ENCODE measurements around the gene DTX3. TPM values are rescaled to one million over a fixed set of nuclear protein-coding genes. Genes with fewer than 3 reads are reported as not detected.

Gene DTX3
- total and polyA plus RNA-seq, 2 experiments from 2014 or later: 22.8 to 46.6 TPM

- H3K9me2 ChIP-seq (ENCODE audit: insufficient read depth): no peaks in the 10 kb centered on the region
- H3K79me2 ChIP-seq (replicated peaks; ENCODE audit: insufficient read depth): peaks cover under 1% of the 10 kb centered on the region; the same call in 1 of the 2 replicates
- H4K20me1 ChIP-seq (replicated peaks; ENCODE audit: insufficient read depth): no peaks in the 10 kb centered on the region; the same call in 1 of the 2 replicates
- peak within 1 kb of the TSS; percentile 97 for H3K4me2 ChIP-seq
- peak within 1 kb of the TSS; percentile 86 for H3K4me3 ChIP-seq
- peak within 1 kb of the TSS; percentile 97 for H2AFZ ChIP-seq
- H3K36me3 ChIP-seq (ENCODE audit: insufficient read depth): peaks cover 4% of the 10 kb centered on the region; the same call in 1 of the 2 replicates
- ATAC-seq: peak; percentile 72
- H3K27ac Mint-ChIP-seq: no peak within 1 kb of the TSS
- peaks cover 29% of the 10 kb centered on the region for H3K4me1 ChIP-seq (ENCODE audit: insufficient read depth)
- H3F3A ChIP-seq (replicated peaks; ENCODE audit: low read depth): peaks cover 6% of the 10 kb centered on the region; the same call in 1 of the 2 replicates
- no peak within 1 kb of the TSS for H3K27ac ChIP-seq (ENCODE audit: low read depth)
- no peaks in the 10 kb centered on the region for H3K9me3 Mint-ChIP-seq
- peaks cover 66% of the 10 kb centered on the region for H3K27me3 ChIP-seq (ENCODE audit: insufficient read depth)
- H3K4me1 Mint-ChIP-seq: peaks cover 44% of the 10 kb centered on the region
- peak; percentile 81 for DNase-seq (ENCODE audit: low spot score)
- no peak for TF ChIP-seq STAT1 (IDR thresholded peaks at IDR 0.05; ENCODE audit: unreplicated experiment)
- peak; percentile 52 for TF ChIP-seq POLR2AphosphoS5 (IDR thresholded peaks at IDR 0.05; ENCODE audit: low read depth)
- TF ChIP-seq EZH2 (IDR thresholded peaks at IDR 0.05; ENCODE audit: low read depth, unreplicated experiment): peak; percentile 56
- peak within 1 kb of the TSS; percentile 88 for H3K4me3 Mint-ChIP-seq
- peaks cover 60% of the 10 kb centered on the region for H3K27me3 Mint-ChIP-seq (ENCODE audit: insufficient read depth, low read depth, poor library complexity)
- peaks cover 29% of the 10 kb centered on the region for H3K36me3 Mint-ChIP-seq (ENCODE audit: low read depth)
Observed at GRCh38 chr12:57611108-57611826, 6.6 kb downstream of the DTX3 start, which contains the start of gene ARHGEF25. TSS of gene ARHGEF25 (plus strand) at chr12:57611435. CDS start at chr12:57611895, 460 bp downstream.

GRCh38 chr12:57611827-57612710 is 7.4 kb downstream of the DTX3 start:
- Histone ChIP-seq H3K9me2 (ENCODE audit: insufficient read depth) (no peaks in the 10 kb centered on the region), H3K4me2 (peak overlapping the region; percentile 97), H2AFZ (no peak overlapping the region), H3K27me3 (ENCODE audit: insufficient read depth) (peaks cover 74% of the 10 kb centered on the region), H3K27ac (ENCODE audit: low read depth) (no peak overlapping the region), H3F3A (replicated peaks; ENCODE audit: low read depth) (peaks cover 6% of the 10 kb centered on the region; the same call in 1 of the 2 replicates), H3K79me2 (replicated peaks; ENCODE audit: insufficient read depth) (no peaks in the 10 kb centered on the region), H3K4me3 (peak overlapping the region; percentile 86), H3K4me1 (ENCODE audit: insufficient read depth) (peaks cover 29% of the 10 kb centered on the region), H4K20me1 (replicated peaks; ENCODE audit: insufficient read depth) (no peaks in the 10 kb centered on the region; the same call in 1 of the 2 replicates), H3K36me3 (ENCODE audit: insufficient read depth) (peaks cover 8% of the 10 kb centered on the region; the same call in 1 of the 2 replicates)
- DNase-seq (ENCODE audit: low spot score): peak; percentile 12
- Mint-ChIP-seq H3K27ac (no peak overlapping the region), H3K36me3 (ENCODE audit: low read depth) (peaks cover 30% of the 10 kb centered on the region), H3K9me3 (no peaks in the 10 kb centered on the region), H3K27me3 (ENCODE audit: insufficient read depth, low read depth, poor library complexity) (peaks cover 68% of the 10 kb centered on the region), H3K4me1 (peaks cover 40% of the 10 kb centered on the region), H3K4me3 (peak overlapping the region; percentile 82)
- ATAC-seq: no peak
- TF ChIP-seq ETS1 (IDR thresholded peaks at IDR 0.05) (no peak), EZH2 (IDR thresholded peaks at IDR 0.05; ENCODE audit: low read depth, unreplicated experiment) (no peak), ZNF462 (CRISPR knock-in tag; IDR thresholded peaks at IDR 0.05) (no peak), ZNF114 (CRISPR knock-in tag; IDR thresholded peaks at IDR 0.05) (no peak), JUNB (IDR thresholded peaks at IDR 0.05; ENCODE audit: unreplicated experiment) (no peak)

Data from GM23338 (cell line).